SK-N-SH treated with all-trans-retinoic acid at 6 μM for 48 hours (cell line): Measurements from ENCODE around the gene APMAP.

ENCODE experiments used
- CREB5 ChIP-seq: fragments of 250-450 bp; sonication (Bioruptor Pico); IDR thresholded peaks from 2 replicates; pipeline ENCODE4 v1.5.1; 2020; ENCODE audit warnings: low read depth, mild to moderate bottlenecking, moderate library complexity
- CSDC2 ChIP-seq: fragments of 250-450 bp; sonication (Bioruptor Pico); IDR thresholded peaks from 2 replicates; pipeline ENCODE4 v1.5.0; 2020; ENCODE audit warnings: mild to moderate bottlenecking, moderate library complexity
- ESRRG ChIP-seq: fragments of 250-450 bp; sonication (Bioruptor Pico); IDR thresholded peaks from 2 replicates; pipeline ENCODE4 v1.6.1; 2021; ENCODE audit warnings: mild to moderate bottlenecking
- RARB ChIP-seq: fragments of 250-450 bp; sonication (Bioruptor Pico); IDR thresholded peaks from 2 replicates; pipeline ENCODE4 v1.8.0; 2021; ENCODE audit warnings: mild to moderate bottlenecking, moderate library complexity
- TCF4 ChIP-seq: fragments of 250-450 bp; sonication (Bioruptor Pico); IDR thresholded peaks from 2 replicates; pipeline ENCODE4 v1.8.0; 2021; ENCODE audit warnings: mild to moderate bottlenecking, moderate library complexity, borderline replicate concordance
- ZFP3 ChIP-seq: fragments of 250-450 bp; sonication (Bioruptor Pico); IDR thresholded peaks from 2 replicates; pipeline ENCODE4 v1.5.0; 2020; ENCODE audit warnings: mild to moderate bottlenecking, moderate library complexity
- ZFP30 ChIP-seq: fragments of 450-650 bp; formaldehyde crosslinking; IDR thresholded peaks from 2 replicates; pipeline ENCODE4 v1.5.0; 2022; ENCODE audit warnings: mild to moderate bottlenecking, moderate library complexity
- TF ChIP-seq, protein P1 (sequence below): fragments of 250-450 bp; sonication (Bioruptor Pico); IDR thresholded peaks from 2 replicates; pipeline ENCODE4 v1.5.0; 2020; ENCODE audit warnings: mild to moderate bottlenecking, moderate library complexity
- TF ChIP-seq, protein P2 (sequence below): fragments of 250-450 bp; sonication (Bioruptor Pico); IDR thresholded peaks from 2 replicates; pipeline ENCODE4 v1.8.0; 2021; ENCODE audit warnings: low read depth, mild to moderate bottlenecking, moderate library complexity, borderline replicate concordance
- TF ChIP-seq, protein P3 (sequence below): fragments of 250-450 bp; sonication (Bioruptor Pico); IDR thresholded peaks from 2 replicates; pipeline ENCODE4 v1.8.0; 2020; ENCODE audit warnings: mild to moderate bottlenecking, moderate library complexity, borderline replicate concordance

DNA sequence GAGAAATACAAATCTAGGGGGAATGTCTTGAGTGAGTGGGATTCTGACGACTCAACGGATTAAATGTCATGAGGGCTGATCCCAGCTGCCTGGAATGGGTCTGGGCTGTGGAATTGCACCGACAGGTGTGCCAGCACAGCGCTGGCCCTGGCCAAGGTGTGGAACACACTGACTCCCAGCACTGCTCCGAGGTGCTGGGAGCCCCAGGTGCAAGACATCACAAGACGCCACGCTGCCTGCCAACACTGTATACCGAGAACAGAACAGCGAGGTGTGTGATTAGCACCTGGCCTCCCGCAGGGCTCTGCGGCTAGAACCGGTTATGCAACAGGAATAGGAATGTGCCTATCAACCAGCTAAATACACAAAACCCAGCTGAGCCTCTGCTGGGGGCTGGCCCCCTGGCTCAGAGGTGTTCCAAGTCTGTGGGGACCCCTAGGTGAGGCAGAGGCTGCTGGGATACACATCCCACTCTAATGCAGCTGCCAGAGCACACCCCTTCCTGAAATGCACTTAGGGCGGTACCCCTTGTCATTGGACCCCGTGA lies 24.8 kb upstream of the APMAP start:
- TF ChIP-seq TCF4 (CRISPR knock-in tag) (no peak), ZFP3 (CRISPR knock-in tag) (no peak), ESRRG (no peak), RARB (no peak), CREB5 (no peak), CSDC2 (CRISPR knock-in tag) (no peak), ZFP30 (no peak)
- TF ChIP-seq, protein P1, sequence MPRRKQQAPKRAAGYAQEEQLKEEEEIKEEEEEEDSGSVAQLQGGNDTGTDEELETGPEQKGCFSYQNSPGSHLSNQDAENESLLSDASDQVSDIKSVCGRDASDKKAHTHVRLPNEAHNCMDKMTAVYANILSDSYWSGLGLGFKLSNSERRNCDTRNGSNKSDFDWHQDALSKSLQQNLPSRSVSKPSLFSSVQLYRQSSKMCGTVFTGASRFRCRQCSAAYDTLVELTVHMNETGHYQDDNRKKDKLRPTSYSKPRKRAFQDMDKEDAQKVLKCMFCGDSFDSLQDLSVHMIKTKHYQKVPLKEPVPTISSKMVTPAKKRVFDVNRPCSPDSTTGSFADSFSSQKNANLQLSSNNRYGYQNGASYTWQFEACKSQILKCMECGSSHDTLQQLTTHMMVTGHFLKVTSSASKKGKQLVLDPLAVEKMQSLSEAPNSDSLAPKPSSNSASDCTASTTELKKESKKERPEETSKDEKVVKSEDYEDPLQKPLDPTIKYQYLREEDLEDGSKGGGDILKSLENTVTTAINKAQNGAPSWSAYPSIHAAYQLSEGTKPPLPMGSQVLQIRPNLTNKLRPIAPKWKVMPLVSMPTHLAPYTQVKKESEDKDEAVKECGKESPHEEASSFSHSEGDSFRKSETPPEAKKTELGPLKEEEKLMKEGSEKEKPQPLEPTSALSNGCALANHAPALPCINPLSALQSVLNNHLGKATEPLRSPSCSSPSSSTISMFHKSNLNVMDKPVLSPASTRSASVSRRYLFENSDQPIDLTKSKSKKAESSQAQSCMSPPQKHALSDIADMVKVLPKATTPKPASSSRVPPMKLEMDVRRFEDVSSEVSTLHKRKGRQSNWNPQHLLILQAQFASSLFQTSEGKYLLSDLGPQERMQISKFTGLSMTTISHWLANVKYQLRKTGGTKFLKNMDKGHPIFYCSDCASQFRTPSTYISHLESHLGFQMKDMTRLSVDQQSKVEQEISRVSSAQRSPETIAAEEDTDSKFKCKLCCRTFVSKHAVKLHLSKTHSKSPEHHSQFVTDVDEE (CRISPR knock-in tag) = no peak
- TF ChIP-seq, protein P2, sequence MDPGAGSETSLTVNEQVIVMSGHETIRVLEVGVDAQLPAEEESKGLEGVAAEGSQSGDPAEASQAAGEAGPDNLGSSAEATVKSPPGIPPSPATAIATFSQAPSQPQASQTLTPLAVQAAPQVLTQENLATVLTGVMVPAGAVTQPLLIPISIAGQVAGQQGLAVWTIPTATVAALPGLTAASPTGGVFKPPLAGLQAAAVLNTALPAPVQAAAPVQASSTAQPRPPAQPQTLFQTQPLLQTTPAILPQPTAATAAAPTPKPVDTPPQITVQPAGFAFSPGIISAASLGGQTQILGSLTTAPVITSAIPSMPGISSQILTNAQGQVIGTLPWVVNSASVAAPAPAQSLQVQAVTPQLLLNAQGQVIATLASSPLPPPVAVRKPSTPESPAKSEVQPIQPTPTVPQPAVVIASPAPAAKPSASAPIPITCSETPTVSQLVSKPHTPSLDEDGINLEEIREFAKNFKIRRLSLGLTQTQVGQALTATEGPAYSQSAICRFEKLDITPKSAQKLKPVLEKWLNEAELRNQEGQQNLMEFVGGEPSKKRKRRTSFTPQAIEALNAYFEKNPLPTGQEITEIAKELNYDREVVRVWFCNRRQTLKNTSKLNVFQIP (CRISPR knock-in tag) = no peak
- TF ChIP-seq, protein P3, sequence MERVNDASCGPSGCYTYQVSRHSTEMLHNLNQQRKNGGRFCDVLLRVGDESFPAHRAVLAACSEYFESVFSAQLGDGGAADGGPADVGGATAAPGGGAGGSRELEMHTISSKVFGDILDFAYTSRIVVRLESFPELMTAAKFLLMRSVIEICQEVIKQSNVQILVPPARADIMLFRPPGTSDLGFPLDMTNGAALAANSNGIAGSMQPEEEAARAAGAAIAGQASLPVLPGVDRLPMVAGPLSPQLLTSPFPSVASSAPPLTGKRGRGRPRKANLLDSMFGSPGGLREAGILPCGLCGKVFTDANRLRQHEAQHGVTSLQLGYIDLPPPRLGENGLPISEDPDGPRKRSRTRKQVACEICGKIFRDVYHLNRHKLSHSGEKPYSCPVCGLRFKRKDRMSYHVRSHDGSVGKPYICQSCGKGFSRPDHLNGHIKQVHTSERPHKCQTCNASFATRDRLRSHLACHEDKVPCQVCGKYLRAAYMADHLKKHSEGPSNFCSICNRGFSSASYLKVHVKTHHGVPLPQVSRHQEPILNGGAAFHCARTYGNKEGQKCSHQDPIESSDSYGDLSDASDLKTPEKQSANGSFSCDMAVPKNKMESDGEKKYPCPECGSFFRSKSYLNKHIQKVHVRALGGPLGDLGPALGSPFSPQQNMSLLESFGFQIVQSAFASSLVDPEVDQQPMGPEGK (CRISPR knock-in tag) = no peak
